Mammary microvascular endothelial cell (primary cell): Measurements from ENCODE around the gene KLHL24. TPM values are rescaled to one million over a fixed set of nuclear protein-coding genes. Genes with fewer than 3 reads are reported as not detected.

Experiments
- total RNA-seq: library from RNA; depleted of rRNA; stranded (reverse); fragments of >200 nt; gene quantifications from 2 replicates; pipeline ENCODE4 v1.2.3, GENCODE V29; 2015

Gene KLHL24, protein sequence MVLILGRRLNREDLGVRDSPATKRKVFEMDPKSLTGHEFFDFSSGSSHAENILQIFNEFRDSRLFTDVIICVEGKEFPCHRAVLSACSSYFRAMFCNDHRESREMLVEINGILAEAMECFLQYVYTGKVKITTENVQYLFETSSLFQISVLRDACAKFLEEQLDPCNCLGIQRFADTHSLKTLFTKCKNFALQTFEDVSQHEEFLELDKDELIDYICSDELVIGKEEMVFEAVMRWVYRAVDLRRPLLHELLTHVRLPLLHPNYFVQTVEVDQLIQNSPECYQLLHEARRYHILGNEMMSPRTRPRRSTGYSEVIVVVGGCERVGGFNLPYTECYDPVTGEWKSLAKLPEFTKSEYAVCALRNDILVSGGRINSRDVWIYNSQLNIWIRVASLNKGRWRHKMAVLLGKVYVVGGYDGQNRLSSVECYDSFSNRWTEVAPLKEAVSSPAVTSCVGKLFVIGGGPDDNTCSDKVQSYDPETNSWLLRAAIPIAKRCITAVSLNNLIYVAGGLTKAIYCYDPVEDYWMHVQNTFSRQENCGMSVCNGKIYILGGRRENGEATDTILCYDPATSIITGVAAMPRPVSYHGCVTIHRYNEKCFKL
- total RNA-seq = 19.9 and 32.7 TPM in 2 replicates

DNA sequence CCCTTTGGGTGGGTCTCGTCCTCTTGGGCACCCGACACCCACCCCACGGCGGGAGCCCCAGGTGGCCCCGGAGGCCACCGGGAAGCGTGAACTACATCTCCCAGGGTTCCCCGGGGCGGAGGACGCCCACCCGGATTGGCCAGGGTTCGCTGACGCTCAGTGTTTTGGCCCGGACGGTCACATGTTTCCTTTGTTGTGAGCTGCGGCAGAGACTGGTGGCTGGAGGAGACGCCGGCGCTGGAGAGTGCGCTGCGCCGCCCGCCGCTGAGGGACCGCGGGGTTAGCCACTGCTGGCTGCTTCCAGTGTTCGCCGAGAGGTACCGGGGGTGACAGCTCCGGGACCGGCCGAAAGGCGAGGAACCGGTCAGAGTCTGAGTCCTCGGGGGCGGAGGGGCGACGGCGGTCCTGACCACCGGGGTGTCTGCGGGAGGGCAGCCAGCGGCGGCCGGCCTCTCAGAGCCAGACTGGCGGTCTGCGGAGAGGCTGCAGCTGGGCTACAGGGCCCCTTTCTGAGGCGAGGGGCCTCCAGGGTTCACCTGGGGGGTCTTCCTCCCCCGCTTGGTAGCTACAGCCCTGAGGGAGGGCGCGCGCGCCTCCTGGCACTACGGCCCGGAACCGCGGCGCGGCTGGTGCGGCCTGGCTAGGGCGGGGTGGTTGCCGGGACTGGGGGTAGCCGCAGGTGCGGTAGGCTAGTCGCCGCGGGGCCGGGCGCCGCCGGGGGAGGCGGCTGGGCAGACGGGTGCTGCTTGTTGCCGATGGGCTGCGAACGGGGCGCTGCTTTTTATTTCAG lies at the start of gene KLHL24:
Gene KLHL24, plus strand, starts transcription at position 193 of the 790 bp plus-strand sequence. CDS start 14,734 bp downstream, outside the sequence.

DNA sequence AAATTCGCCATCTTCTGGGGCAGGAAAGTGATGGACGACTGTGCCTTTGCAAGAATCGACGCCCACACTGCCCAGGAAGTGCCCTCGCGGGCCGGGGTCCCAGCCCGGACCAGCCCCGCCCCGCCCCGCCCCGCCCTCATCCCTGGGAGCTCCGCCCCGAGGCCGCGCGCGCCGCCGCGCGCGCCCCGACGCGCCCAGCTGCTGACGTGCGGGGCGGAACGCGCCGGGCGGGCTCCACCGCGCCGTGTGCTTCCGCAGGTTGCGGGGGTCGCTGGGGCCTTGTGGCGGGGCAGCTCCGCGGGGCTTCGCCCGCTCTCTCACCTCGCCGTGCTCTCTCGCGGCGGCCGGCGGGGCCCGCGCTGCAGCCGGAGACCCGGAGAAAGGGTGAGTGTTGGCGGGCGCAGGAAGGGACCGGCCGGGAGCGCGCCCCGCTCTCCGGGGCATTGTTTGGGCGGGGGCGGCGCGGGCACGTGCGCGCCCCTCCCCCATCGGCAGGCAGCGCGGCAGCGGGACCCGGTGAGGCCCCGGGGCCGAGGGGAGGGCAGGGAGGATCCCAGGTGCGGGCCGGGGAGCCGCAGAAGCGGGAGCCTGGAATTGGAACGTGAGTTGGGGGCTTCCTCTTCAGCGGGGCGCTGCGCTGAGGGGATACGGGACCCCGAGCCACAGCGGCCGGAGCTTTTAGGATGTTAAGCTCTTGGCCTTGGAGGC lies 62.3 kb downstream of the KLHL24 start, which contains the start of gene YEATS2:
Gene YEATS2, plus strand, starts transcription at position 188 of the 708 bp plus-strand sequence. CDS start 17,366 bp downstream, outside the sequence.

Other genes starting within 250 kb of the KLHL24 start
- 0.15 and 1.7 TPM in 2 replicates for gene MCF2L2, start 207.0 kb upstream of the KLHL24 start, total RNA-seq
- gene KLHL6, start 79.9 kb upstream of the KLHL24 start, total RNA-seq = 12.3 and 14.0 TPM in 2 replicates
- 22.6 and 22.9 TPM in 2 replicates for gene YEATS2, start 62.2 kb downstream of the KLHL24 start, total RNA-seq
- 3.1 and 5.0 TPM in 2 replicates for gene MAP6D1, start 190.0 kb downstream of the KLHL24 start, total RNA-seq
- 33.5 and 38.8 TPM in 2 replicates for gene PARL, start 249.3 kb downstream of the KLHL24 start, total RNA-seq